ENCODE data around the gene TAS1R1. TPM values are rescaled to one million over a fixed set of nuclear protein-coding genes. Genes with fewer than 3 reads are reported as not detected.

Gene TAS1R1
- total RNA-seq, 1 experiment from 2014 or later: not detected

DNA sequence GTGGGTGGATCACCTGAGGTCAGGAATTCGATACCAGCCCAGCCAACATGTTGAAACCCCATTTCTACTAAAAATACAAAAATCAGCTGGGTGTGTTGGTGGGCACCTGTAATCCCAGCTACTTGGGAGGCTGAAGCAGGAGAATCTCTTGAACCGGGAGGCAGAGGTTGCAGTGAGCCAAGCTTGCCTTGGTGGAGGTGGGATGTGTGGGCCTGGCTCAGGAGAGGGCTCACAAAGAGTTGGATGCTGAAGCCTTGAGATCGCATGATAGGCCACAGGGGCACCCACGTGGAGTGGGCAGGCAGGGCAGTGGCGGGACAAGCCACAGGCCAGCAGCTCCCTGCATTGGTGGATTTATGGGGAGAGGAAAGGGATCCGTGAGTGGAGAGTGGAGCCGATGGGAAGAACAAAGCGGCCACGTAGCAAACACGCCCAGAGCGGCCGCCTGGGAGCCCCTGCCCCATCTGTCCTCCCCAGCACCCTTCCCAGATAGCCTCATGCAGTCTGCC lies 73.9 kb downstream of the TAS1R1 start:
- POLR2A ChIA-PET: no interaction called here
- H3K27me3 ChIP-seq (replicated peaks; ENCODE audit: control insufficient read depth, insufficient read depth, low read length): no peaks in the 10 kb centered on the region
- H3K27me3 Mint-ChIP-seq (ENCODE audit: insufficient read depth, unreplicated experiment): no peaks in the 10 kb centered on the region
- no peaks in the 10 kb centered on the region for H3K9me3 ChIP-seq
- TF ChIP-seq, protein P1, sequence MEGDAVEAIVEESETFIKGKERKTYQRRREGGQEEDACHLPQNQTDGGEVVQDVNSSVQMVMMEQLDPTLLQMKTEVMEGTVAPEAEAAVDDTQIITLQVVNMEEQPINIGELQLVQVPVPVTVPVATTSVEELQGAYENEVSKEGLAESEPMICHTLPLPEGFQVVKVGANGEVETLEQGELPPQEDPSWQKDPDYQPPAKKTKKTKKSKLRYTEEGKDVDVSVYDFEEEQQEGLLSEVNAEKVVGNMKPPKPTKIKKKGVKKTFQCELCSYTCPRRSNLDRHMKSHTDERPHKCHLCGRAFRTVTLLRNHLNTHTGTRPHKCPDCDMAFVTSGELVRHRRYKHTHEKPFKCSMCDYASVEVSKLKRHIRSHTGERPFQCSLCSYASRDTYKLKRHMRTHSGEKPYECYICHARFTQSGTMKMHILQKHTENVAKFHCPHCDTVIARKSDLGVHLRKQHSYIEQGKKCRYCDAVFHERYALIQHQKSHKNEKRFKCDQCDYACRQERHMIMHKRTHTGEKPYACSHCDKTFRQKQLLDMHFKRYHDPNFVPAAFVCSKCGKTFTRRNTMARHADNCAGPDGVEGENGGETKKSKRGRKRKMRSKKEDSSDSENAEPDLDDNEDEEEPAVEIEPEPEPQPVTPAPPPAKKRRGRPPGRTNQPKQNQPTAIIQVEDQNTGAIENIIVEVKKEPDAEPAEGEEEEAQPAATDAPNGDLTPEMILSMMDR (IDR thresholded peaks at IDR 0.05; ENCODE audit: insufficient read depth in 1 of 2, low read depth in 1 of 2, low read length in 1 of 2, severe bottlenecking in 1 of 2, unreplicated experiment in 1 of 2): no peak
- H3K9me3 Mint-ChIP-seq (ENCODE audit: unreplicated experiment): no peaks in the 10 kb centered on the region
- H3K4me1 ChIP-seq: no peaks in the 10 kb centered on the region
- no peaks in the 10 kb centered on the region for H3K4me1 Mint-ChIP-seq (ENCODE audit: low read depth, unreplicated experiment)
- H3K36me3 ChIP-seq (ENCODE audit: control insufficient read depth, insufficient read depth, low read length): no peaks in the 10 kb centered on the region; the same call in none of the 2 replicates
- H3K4me3 Mint-ChIP-seq (ENCODE audit: unreplicated experiment): no peak overlapping the region
- no peak overlapping the region for H3K27ac Mint-ChIP-seq (ENCODE audit: unreplicated experiment)
- intact Hi-C loops (cut with micrococcal nuclease; ENCODE audit: unreplicated experiment): no loop called here
- CTCF ChIA-PET: no interaction called here
- no peak overlapping the region for H3K4me3 ChIP-seq (ENCODE audit: low read depth, low read length)
- H3K36me3 Mint-ChIP-seq (ENCODE audit: insufficient read depth, unreplicated experiment): peaks cover 35% of the 10 kb centered on the region
- no peak for DNase-seq
- no TSS peak for BruUV-seq (replicated peaks)

Other genes with a start within 250 kb of the TAS1R1 start
- 179 and 221 TPM in 2 replicates for gene ACOT7, start 161.5 kb upstream of the TAS1R1 start, total RNA-seq (2022)
- 0.37 and 0.91 TPM in 2 replicates for gene HES2, start 135.4 kb upstream of the TAS1R1 start, total RNA-seq (2022)
- gene ESPN, start 130.5 kb upstream of the TAS1R1 start, total RNA-seq (2022): 14.9 and 16.3 TPM in 2 replicates
- gene TNFRSF25, start 89.1 kb upstream of the TAS1R1 start, total RNA-seq (2022): 15.0 and 16.3 TPM in 2 replicates
- 11.6 and 12.2 TPM in 2 replicates for gene PLEKHG5, start 63.6 kb upstream of the TAS1R1 start, total RNA-seq (2022)
- gene NOL9, start 794 bp upstream of the TAS1R1 start, total RNA-seq (2022): 33.6 and 37.3 TPM in 2 replicates
- 22.5 and 24.8 TPM in 2 replicates for gene ZBTB48, start 24.7 kb downstream of the TAS1R1 start, total RNA-seq (2022)
- 21.6 and 22.4 TPM in 2 replicates for gene KLHL21, start 47.6 kb downstream of the TAS1R1 start, total RNA-seq (2022)
- 20.0 and 21.8 TPM in 2 replicates for gene PHF13, start 58.4 kb downstream of the TAS1R1 start, total RNA-seq (2022)
- 13.5 and 15.1 TPM in 2 replicates for gene THAP3, start 69.6 kb downstream of the TAS1R1 start, total RNA-seq (2022)
- 61.0 and 65.8 TPM in 2 replicates for gene DNAJC11, start 146.5 kb downstream of the TAS1R1 start, total RNA-seq (2022)
- gene CAMTA1, start 230.1 kb downstream of the TAS1R1 start, total RNA-seq (2022): 60.0 and 61.4 TPM in 2 replicates

Measured in Caco-2 (cell line).